ENCODE results near the gene GRPR.
"Not testable (repeated sequence)": the region's sequence is repeated elsewhere in the genome, so short reads cannot be mapped to it uniquely, and the experiment has no call there.

The GRPR gene

DNA sequence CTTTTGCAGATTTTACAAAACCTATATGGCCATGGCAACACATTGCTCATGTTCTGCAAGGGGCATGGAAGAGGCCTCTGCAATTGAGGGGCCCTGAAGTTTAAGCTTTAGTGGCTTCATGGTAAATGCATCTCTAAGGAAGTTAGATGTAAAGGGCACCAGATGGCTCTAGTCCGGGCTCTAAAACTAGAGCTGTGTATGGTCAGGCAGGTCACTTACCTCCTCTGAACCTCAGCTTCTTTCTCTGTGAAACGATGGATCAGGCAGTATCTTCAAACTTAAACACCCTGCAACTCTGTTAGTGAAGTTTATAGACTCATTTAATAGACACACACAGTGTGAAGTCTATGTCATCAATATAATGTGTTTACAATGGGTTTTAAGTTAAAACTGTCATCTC is 53.9 kb downstream of the GRPR start:
- no peak for DNase-seq

DNA sequence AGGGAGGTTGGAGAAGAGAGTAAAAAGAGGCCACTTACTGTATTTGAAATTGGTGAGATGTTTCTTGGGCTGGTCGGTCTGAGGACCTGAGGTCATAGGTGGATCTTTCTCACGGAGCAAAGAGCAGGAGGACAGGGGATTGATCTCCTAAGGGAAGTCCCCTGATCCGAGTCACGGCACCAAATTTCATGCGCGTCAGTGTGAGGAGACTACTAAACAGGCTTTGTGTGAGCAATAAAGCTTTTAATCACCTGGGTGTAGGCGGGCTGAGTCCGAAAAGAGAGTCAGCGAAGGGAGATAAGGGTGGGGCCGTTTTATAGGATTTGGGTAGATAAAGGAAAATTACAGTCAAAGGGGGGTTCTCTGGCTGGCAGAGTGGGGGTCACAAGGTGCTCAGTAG is 60.5 kb downstream of the GRPR start:
- DNase-seq: not testable (repeated sequence)

DNA sequence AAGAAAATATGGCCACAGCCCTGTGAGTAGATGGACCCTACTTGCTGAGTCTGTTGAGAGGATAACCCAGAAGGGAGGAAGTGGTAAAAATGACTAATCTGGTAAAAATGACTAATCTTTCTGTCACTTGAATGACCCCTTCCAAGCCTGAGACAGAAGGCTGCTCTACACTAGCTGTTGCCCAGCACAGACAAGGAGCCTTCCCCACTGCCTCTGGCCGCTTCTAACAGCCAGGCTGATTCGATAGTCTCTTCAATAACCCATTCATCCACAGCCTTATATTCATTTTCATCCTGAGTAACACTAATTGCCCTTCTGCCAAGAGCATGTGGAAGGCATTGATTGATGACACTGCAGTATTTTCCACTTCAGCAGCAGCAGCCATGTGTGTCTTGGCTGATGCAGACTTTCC is 62.4 kb downstream of the GRPR start:
- DNase-seq: peak in 1 of 51 donors; percentile 0

DNA sequence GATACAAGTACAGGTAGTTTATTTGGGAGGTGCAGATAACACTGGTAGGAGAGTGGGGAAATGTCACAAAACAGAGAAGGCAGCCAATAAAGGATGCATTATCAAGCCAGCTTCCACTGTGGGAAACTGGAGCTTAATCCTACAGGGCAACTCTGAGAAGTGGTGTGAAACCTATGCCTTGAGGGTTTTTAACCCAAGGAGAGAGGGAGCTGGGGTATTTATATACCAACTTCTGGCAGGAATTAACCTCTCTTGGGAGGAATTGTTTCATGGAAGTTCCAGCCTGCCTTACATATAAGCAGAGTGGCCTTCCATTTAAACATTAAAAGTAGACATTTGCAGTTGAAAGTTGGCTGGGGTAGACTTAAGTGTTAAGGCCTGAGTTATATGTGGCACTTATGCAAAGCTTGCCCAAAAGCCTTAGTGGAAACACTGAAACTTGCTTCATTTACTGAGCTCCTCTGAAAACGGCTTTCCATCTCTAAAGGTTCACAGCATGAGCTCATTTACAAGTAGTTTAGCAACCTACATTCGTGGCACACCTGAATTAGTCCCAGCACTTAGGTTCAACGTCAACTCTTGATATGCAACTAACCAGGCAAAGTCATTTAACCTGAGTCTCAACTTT is 63.1 kb downstream of the GRPR start:
- DNase-seq: no peak

DNA sequence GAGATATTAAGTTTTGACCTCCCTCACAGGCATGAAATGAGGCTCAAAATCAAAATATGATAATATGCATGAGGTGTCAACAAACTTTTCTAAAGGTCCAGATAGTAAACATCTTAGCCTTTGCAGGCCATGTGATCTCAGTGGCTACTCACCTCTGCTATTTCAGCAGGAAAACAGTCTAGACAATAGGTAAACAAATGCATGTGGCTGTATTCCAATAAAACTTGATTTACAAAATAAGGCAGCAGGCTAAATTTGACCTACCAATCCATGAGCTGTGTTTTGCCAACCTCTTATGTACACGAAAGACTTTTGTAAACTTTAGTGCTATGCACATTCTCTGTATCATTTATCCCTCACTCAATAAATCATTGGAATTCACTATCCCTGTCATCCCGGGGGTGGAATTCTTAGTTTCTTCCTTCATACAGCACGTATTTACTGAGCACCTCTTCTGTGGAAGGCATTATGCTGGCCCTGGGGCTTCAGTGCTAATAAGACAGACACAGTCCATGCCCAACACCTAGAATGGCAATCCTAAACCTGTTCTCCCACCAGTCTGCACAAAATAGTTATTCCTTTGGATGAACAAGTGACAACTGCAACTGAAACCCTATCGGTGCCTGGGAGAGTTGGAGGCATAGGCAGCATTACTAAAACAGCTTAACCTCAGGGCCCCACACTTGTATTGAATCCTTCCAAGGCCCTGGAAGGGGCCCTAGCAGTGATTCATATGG is 63.8 kb downstream of the GRPR start:
- no peak for DNase-seq

DNA sequence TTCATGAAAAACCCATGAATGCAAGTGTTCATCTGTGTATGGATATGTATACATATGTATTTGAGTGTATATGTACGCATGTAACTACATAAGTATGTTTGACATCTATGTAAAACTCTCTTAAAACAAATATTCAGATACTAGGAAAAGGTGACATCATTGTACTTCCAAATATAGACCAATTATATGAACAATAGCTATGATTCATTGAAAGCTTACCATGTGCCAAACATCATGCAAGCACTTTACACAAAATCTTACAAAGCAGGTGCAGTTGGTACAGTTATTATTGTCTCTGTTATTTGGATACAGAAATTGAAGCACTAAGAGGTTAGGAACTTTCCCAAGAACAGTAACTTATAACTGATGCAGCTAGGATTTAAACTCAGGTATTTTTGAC is 65.3 kb downstream of the GRPR start:
- no peak for DNase-seq

DNA sequence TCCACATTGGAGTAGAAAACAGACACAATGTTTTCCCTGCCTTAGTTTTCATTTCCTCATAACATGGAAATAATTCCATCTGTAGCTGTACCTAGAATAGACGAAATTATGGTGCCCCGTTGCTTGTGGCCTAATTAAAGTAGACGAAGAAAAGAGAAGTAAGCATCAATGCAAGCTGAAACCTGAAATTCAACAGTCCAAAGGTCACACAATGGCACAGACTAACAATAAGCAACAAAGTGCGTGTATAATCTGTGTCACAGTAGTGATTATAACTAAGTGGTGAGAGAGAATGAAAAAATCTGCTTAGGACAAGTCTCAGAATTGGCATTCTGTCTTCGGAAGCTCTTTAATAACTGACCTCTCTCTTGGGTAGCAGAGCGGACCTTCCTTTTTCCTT is 68.2 kb downstream of the GRPR start:
- no peak for DNase-seq

DNA sequence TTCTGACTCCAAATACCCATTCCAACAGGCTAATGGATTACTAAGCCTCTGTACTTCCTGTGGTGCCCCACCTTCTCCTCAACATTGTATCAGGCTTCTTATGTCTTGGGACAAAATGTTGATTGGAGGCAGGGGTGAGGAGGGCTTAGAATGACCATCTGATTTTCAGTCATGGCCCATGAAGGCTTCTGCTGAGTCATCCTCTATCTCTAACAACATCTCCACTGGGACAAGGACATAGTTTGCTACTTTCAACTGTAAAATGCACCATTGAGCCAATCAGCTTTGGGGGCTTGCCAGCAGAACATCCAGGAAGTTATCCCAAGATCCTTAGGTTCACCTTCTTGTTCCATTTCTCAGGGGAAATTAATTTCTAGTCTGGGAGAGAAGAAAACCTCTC is 73.5 kb downstream of the GRPR start:
- no peak for DNase-seq

DNA sequence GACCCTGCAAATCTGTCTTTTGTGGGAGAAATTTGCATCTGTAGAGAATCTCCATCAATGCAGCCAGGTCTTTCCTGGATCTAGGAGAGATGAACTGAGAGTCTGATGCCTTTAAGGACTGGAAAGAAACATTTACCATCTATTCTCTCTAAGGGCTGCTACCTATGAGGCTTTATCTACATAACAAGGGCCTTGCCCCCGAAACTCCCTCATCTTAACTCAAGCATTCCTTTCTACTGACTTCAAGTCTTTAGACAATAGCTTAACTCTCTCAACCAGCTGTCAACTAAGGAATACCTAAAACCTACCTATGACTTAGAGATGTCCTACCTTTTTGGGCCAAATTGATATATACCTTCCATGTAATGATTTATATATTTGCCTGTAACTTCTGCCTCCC is 76.0 kb downstream of the GRPR start:
- DNase-seq: no peak

DNA sequence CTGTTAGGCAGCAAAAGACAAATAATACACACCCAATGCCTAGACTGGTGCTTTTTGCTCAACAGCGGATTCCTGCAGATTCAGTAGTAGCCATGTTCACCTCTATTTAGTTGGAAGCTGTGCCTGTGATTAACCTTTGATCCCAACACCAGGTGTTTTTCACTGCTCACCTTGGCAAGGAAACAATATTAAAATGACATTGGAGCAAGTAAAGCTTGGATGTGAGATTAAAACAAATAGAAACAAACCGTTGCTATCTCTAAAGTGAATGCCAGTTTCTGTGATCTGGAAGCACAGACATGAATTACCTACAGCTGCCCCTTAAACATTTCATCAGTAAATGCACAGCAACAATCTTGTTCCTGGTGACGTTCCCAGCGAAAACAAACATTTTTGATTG is 79.6 kb downstream of the GRPR start:
- DNase-seq: no peak

Measured in hypothalamus (tissue), 51 donors.